HEK293 (cell line): ENCODE measurements around the gene MAML1.

Source experiments
- CTCF ChIA-PET: fragments of 350-600 bp; formaldehyde crosslinking; extraction: SDS; loops from one replicate; lab custom pipeline; 2021; ENCODE audit warnings: antibody characterized with exemption; lab: Yijun Ruan, JAX
- POLR2A ChIA-PET: fragments of 300-600 bp; formaldehyde crosslinking; extraction: SDS; loops from one replicate; lab custom pipeline; 2020; ENCODE audit warnings: antibody characterized with exemption, inconsistent platforms; lab: Yijun Ruan, JAX
- H3K27ac ChIP-seq: fragments of 200-500 bp; sonication (Bioruptor generic); 2 replicates; pipeline ENCODE4 v1.5.1; 2014; ENCODE audit warnings: low read depth, low read length, control low read depth, inconsistent platforms; ENCODE audit errors: extremely low read depth
- H3K36me3 ChIP-seq, 2 experiments: fragments of 200-500 bp in 1 of 2; sonication (Bioruptor generic) in 1 of 2; 1 replicate in 1 of 2; 2 replicates in 1 of 2; pipeline ENCODE4 v1.5.1; 2014 to 2017; ENCODE audit warnings: inconsistent platforms in 2 of 2, low read length in 2 of 2; ENCODE audit not compliant: control insufficient read depth in 2 of 2, insufficient read depth in 1 of 2
- H3K4me1 ChIP-seq: fragments of 200-500 bp; sonication (Bioruptor generic); 2 replicates; pipeline ENCODE4 v1.5.1; 2014; ENCODE audit warnings: mild to moderate bottlenecking, low read length, inconsistent platforms; ENCODE audit not compliant: control insufficient read depth, insufficient read depth
- H3K4me3 ChIP-seq: 2 replicates; pipeline ENCODE4 v1.5.1; 2011; ENCODE audit warnings: low read depth, mild to moderate bottlenecking, control low read depth, low read length, moderate library complexity
- H3K9me3 ChIP-seq: fragments of 200-500 bp; sonication (Bioruptor generic); 2 replicates; pipeline ENCODE4 v1.5.1; 2014; ENCODE audit warnings: low read depth, low read length, inconsistent platforms; ENCODE audit not compliant: control insufficient read depth, insufficient read depth
- EGR2 ChIP-seq: fragments of 450-650 bp; formaldehyde crosslinking; IDR thresholded peaks from 2 replicates; pipeline ENCODE4 v1.5.1; 2016; ENCODE audit warnings: low read depth, missing biosample characterization, missing genetic modification characterization
- GFI1B ChIP-seq: fragments of 450-650 bp; formaldehyde crosslinking; IDR thresholded peaks from 2 replicates; pipeline ENCODE4 v1.5.1; 2016; ENCODE audit warnings: missing biosample characterization, missing genetic modification characterization
- GLIS1 ChIP-seq: fragments of 450-650 bp; formaldehyde crosslinking; IDR thresholded peaks from 2 replicates; pipeline ENCODE4 v1.5.1; 2016; ENCODE audit warnings: missing biosample characterization, missing genetic modification characterization
- GLIS2 ChIP-seq: fragments of 450-650 bp; formaldehyde crosslinking; IDR thresholded peaks from 2 replicates; pipeline ENCODE4 v1.5.1; 2016; ENCODE audit warnings: missing biosample characterization, missing genetic modification characterization
- IKZF3 ChIP-seq: fragments of 450-650 bp; IDR thresholded peaks from 2 replicates; pipeline ENCODE4 v1.5.0; 2018; ENCODE audit warnings: missing biosample characterization, mild to moderate bottlenecking, missing genetic modification characterization, moderate library complexity
- INSM2 ChIP-seq: fragments of 450-650 bp; formaldehyde crosslinking; IDR thresholded peaks from 2 replicates; pipeline ENCODE4 v1.5.1; 2016; ENCODE audit warnings: missing biosample characterization, missing genetic modification characterization
- KLF16 ChIP-seq: fragments of 450-650 bp; formaldehyde crosslinking; IDR thresholded peaks from 2 replicates; pipeline ENCODE4 v1.5.1; 2017; ENCODE audit warnings: missing biosample characterization, missing genetic modification characterization
- MEIS1 ChIP-seq: sonication (generic); formaldehyde crosslinking; IDR thresholded peaks from 2 replicates; pipeline ENCODE4 v1.8.1; 2022; ENCODE audit warnings: missing genetic modification reagents, mild to moderate bottlenecking, borderline replicate concordance
- OSR2 ChIP-seq: fragments of 450-650 bp; formaldehyde crosslinking; IDR thresholded peaks from 2 replicates; pipeline ENCODE4 v1.5.1; 2016; ENCODE audit warnings: missing biosample characterization, missing genetic modification characterization
- PRDM4 ChIP-seq: fragments of 450-650 bp; formaldehyde crosslinking; IDR thresholded peaks from 2 replicates; pipeline ENCODE4 v1.5.1; 2017; ENCODE audit warnings: missing biosample characterization, missing genetic modification characterization
- SP2 ChIP-seq: fragments of 450-650 bp; formaldehyde crosslinking; IDR thresholded peaks from 2 replicates; pipeline ENCODE4 v1.5.1; 2016; ENCODE audit warnings: missing biosample characterization, missing genetic modification characterization
- SP7 ChIP-seq: fragments of 450-650 bp; formaldehyde crosslinking; IDR thresholded peaks from 2 replicates; pipeline ENCODE4 v1.5.1; 2016; ENCODE audit warnings: missing biosample characterization, missing genetic modification characterization
- ZBTB17 ChIP-seq: fragments of 450-650 bp; formaldehyde crosslinking; IDR thresholded peaks from 2 replicates; pipeline ENCODE4 v1.5.1; 2016; ENCODE audit warnings: missing biosample characterization, missing genetic modification characterization
- ZBTB20 ChIP-seq: fragments of 450-650 bp; formaldehyde crosslinking; IDR thresholded peaks from 2 replicates; pipeline ENCODE4 v1.5.1; 2016; ENCODE audit warnings: missing biosample characterization, missing genetic modification characterization
- ZBTB6 ChIP-seq: fragments of 450-650 bp; formaldehyde crosslinking; IDR thresholded peaks from 2 replicates; pipeline ENCODE4 v1.5.1; 2017; ENCODE audit warnings: missing biosample characterization, missing genetic modification characterization
- ZEB2 ChIP-seq: fragments of 450-650 bp; formaldehyde crosslinking; IDR thresholded peaks from 2 replicates; pipeline ENCODE4 v1.5.1; 2016; ENCODE audit warnings: missing biosample characterization, missing genetic modification characterization
- ZFHX2 ChIP-seq: fragments of 450-650 bp; formaldehyde crosslinking; conservative IDR thresholded peaks from 2 replicates; pipeline ENCODE4 v1.5.1; 2016; ENCODE audit warnings: missing biosample characterization, missing genetic modification characterization
- ZIC2 ChIP-seq: fragments of 450-650 bp; formaldehyde crosslinking; IDR thresholded peaks from 2 replicates; pipeline ENCODE4 v1.5.1; 2016; ENCODE audit warnings: missing biosample characterization, missing genetic modification characterization
- ZNF157 ChIP-seq: fragments of 450-650 bp; formaldehyde crosslinking; IDR thresholded peaks from 2 replicates; pipeline ENCODE4 v1.5.1; 2016; ENCODE audit warnings: missing biosample characterization, missing genetic modification characterization
- ZNF221 ChIP-seq: fragments of 450-650 bp; formaldehyde crosslinking; IDR thresholded peaks from 2 replicates; pipeline ENCODE4 v1.5.1; 2017; ENCODE audit warnings: missing biosample characterization, missing genetic modification characterization, borderline replicate concordance
- ZNF23 ChIP-seq: fragments of 450-650 bp; formaldehyde crosslinking; IDR thresholded peaks from 2 replicates; pipeline ENCODE4 v1.5.1; 2016; ENCODE audit warnings: missing biosample characterization, missing genetic modification characterization, borderline replicate concordance
- ZNF266 ChIP-seq: fragments of 450-650 bp; formaldehyde crosslinking; IDR thresholded peaks from 2 replicates; pipeline ENCODE4 v1.5.1; 2016; ENCODE audit warnings: missing biosample characterization, missing genetic modification characterization, low read depth
- ZNF311 ChIP-seq: fragments of 450-650 bp; formaldehyde crosslinking; IDR thresholded peaks from 2 replicates; pipeline ENCODE4 v1.5.1; 2017; ENCODE audit warnings: missing biosample characterization, missing genetic modification characterization, borderline replicate concordance
- ZNF37A ChIP-seq: fragments of 450-650 bp; IDR thresholded peaks from 2 replicates; pipeline ENCODE4 v1.5.1; 2018; ENCODE audit warnings: missing biosample characterization, missing genetic modification characterization
- ZNF433 ChIP-seq: fragments of 450-650 bp; formaldehyde crosslinking; IDR thresholded peaks from 2 replicates; pipeline ENCODE4 v1.5.1; 2016; ENCODE audit warnings: missing biosample characterization, missing genetic modification characterization, low read depth
- ZNF501 ChIP-seq: fragments of 450-650 bp; formaldehyde crosslinking; IDR thresholded peaks from 2 replicates; pipeline ENCODE4 v1.5.1; 2016; ENCODE audit warnings: missing biosample characterization, missing genetic modification characterization
- ZNF544 ChIP-seq: fragments of 450-650 bp; formaldehyde crosslinking; IDR thresholded peaks from 2 replicates; pipeline ENCODE4 v1.5.0; 2017; ENCODE audit warnings: missing biosample characterization, missing genetic modification characterization
- ZNF548 ChIP-seq: fragments of 450-650 bp; formaldehyde crosslinking; IDR thresholded peaks from 2 replicates; pipeline ENCODE4 v1.5.1; 2016; ENCODE audit warnings: missing biosample characterization, missing genetic modification characterization
- ZNF585B ChIP-seq: fragments of 450-650 bp; formaldehyde crosslinking; IDR thresholded peaks from 2 replicates; pipeline ENCODE4 v1.5.1; 2016; ENCODE audit warnings: missing biosample characterization, missing genetic modification characterization
- ZNF600 ChIP-seq: fragments of 450-650 bp; formaldehyde crosslinking; IDR thresholded peaks from 2 replicates; pipeline ENCODE4 v1.5.1; 2016; ENCODE audit warnings: missing biosample characterization, missing genetic modification characterization
- ZNF76 ChIP-seq: fragments of 450-650 bp; formaldehyde crosslinking; IDR thresholded peaks from 2 replicates; pipeline ENCODE4; 2016; ENCODE audit warnings: low read depth, missing biosample characterization, missing genetic modification characterization, borderline replicate concordance
- ZNF776 ChIP-seq: fragments of 450-650 bp; formaldehyde crosslinking; IDR thresholded peaks from 2 replicates; pipeline ENCODE4 v1.5.0; 2017; ENCODE audit warnings: missing biosample characterization, missing genetic modification characterization, borderline replicate concordance

The MAML1 gene

GRCh38 chr5:179762079-179762780 lies 29.6 kb downstream of the MAML1 start:
- POLR2A ChIA-PET = interaction anchor here (1.2 to 2.8 kb wide), 4 partner anchors 25 to 139 kb away, joined by 3 to 11 read pairs (median 4); partner anchors contain the start of gene HNRNPH1
- CTCF ChIA-PET = interaction anchor here (0.6 to 2.7 kb wide), 27 partner anchors 7 to 141 kb away, joined by 3 to 17 read pairs (median 4); partner anchors contain the start of genes LTC4S, MAML1 and MRNIP
- H3K4me1 ChIP-seq = peaks cover 13% of the 10 kb centered on the region
- H3K27ac ChIP-seq = no peak overlapping the region
- H3K36me3 ChIP-seq = peaks cover 5 to 22% of the 10 kb centered on the region in 2 experiments
- H3K4me3 ChIP-seq = no peak overlapping the region
- TF ChIP-seq ZNF76 (tag by site-specific recombination) (peak; percentile 81), ZNF311 (no peak), ZNF266 (tag by site-specific recombination) (no peak), ZBTB20 (0 out of 2 replicates have a peak, but pooled peaks have one; percentile 43), OSR2 (tag by site-specific recombination) (peak; percentile 52), ZNF600 (tag by site-specific recombination) (peak; percentile 62; the same call in 1 of the 2 replicates), EGR2 (tag by site-specific recombination) (0 out of 2 replicates have a peak, but pooled peaks have one; percentile 27), ZNF585B (peak; percentile 65), ZBTB17 (tag by site-specific recombination) (peak; percentile 91), INSM2 (tag by site-specific recombination) (0 out of 2 replicates have a peak, but pooled peaks have one; percentile 23), ZBTB6 (tag by site-specific recombination) (peak; percentile 63; the same call in 1 of the 2 replicates), GLIS1 (tag by site-specific recombination) (peak; percentile 94), ZEB2 (tag by site-specific recombination) (no peak), ZFHX2 (tag by site-specific recombination) (0 out of 2 replicates have a peak, but pooled peaks have one; percentile 34), ZNF221 (tag by site-specific recombination) (no peak), GLIS2 (tag by site-specific recombination) (peak; percentile 64), ZNF544 (tag by site-specific recombination) (no peak), ZIC2 (tag by site-specific recombination) (peak; percentile 92)
- no peaks in the 10 kb centered on the region for H3K9me3 ChIP-seq

- Histone ChIP-seq H3K4me1 (peaks cover 13% of the 10 kb centered on the region), H3K36me3 (peaks cover 5 to 28% of the 10 kb centered on the region in 2 experiments), H3K27ac (no peak overlapping the region), H3K4me3 (no peak overlapping the region), H3K9me3 (no peaks in the 10 kb centered on the region)
- ChIA-PET CTCF (interaction anchor here (0.6 to 2.7 kb wide), 34 partner anchors 8 to 1310 kb away, joined by 3 to 17 read pairs (median 4); partner anchors contain the start of genes LTC4S, MAML1 and MRNIP), POLR2A (interaction anchor here (0.5 to 2.8 kb wide), 5 partner anchors 25 to 139 kb away, joined by 3 to 11 read pairs (median 4); partner anchors contain the start of gene HNRNPH1)
- TF ChIP-seq ZNF37A (tag by site-specific recombination) = no peak
- no peak for TF ChIP-seq ZNF23 (tag by site-specific recombination)
- TF ChIP-seq SP2 (tag by site-specific recombination) = no peak
- TF ChIP-seq ZNF433 = no peak
- no peak for TF ChIP-seq GFI1B (tag by site-specific recombination)
- no peak for TF ChIP-seq ZNF776
- no peak for TF ChIP-seq KLF16 (tag by site-specific recombination)
- TF ChIP-seq ZNF157 (tag by site-specific recombination) = no peak
- TF ChIP-seq ZNF548 (tag by site-specific recombination) = no peak
- TF ChIP-seq ZNF501 (tag by site-specific recombination) = no peak
- no peak for TF ChIP-seq SP7 (tag by site-specific recombination)
- TF ChIP-seq ZBTB20 = no peak
- no peak for TF ChIP-seq PRDM4 (tag by site-specific recombination)
- no peak for TF ChIP-seq MEIS1 (CRISPR knock-in tag)
- TF ChIP-seq IKZF3 = peak; percentile 81
Observed at GRCh38 chr5:179762781-179763176, 30.2 kb downstream of the MAML1 start.
